GM12878 (cell line): Measurements from ENCODE around the gene FEN1. TPM values are rescaled to one million over a fixed set of nuclear protein-coding genes. Genes with fewer than 3 reads are reported as not detected.

ENCODE experiments used
- ATAC-seq: fragments of 200-7000 bp; cut with Tn5 transposase; 3 replicates; pipeline ENCODE4 v1.9.1; 2020; ENCODE audit warnings: mild to moderate bottlenecking, moderate library complexity
- BruUV-seq: library from RNA; stranded (reverse); fragments of 400-500 nt; replicated peaks from 2 replicates; lab custom pipeline; 2021; lab: Mats Ljungman, UMichigan
- CTCF ChIA-PET: fragments of 300-600 bp; sonication (Branson Sonifier 250); formaldehyde crosslinking; extraction: SDS; loops from one replicate; lab custom pipeline; 2021; ENCODE audit warnings: inconsistent platforms; lab: Yijun Ruan, JAX
- POLR2A ChIA-PET: fragments of 350-600 bp; formaldehyde crosslinking; extraction: SDS; loops from one replicate; lab custom pipeline; 2021; ENCODE audit warnings: inconsistent platforms; lab: Charles Lee
- RAD21 ChIA-PET: fragments of 300-600 bp; sonication (Branson Sonifier 250); formaldehyde crosslinking; loops from one replicate; lab custom pipeline; 2023; ENCODE audit warnings: antibody characterized with exemption; ENCODE audit not compliant: unreplicated experiment; lab: Charles Lee
- SMC1A ChIA-PET: fragments of 300-600 bp; sonication (Branson Sonifier 250); formaldehyde crosslinking; loops from one replicate; lab custom pipeline; 2023; ENCODE audit not compliant: unreplicated experiment, uncharacterized antibody; lab: Charles Lee
- DNase-seq: peaks from one replicate; pipeline ENCODE4 v3.0.0-alpha.2; 2011; ENCODE audit warnings: low read depth, low spot score
- FAIRE-seq: peaks from 3 replicates; lab custom pipeline; 2011; peaks lifted over from hg19 to GRCh38; lab: Jason Lieb, UNC
- H2AFZ ChIP-seq: 2 replicates; pipeline ENCODE4 v1.6.0; 2011; ENCODE audit warnings: low read depth, low read length, control low read depth; ENCODE audit not compliant: control insufficient read depth
- H3K27ac ChIP-seq: 2 replicates; pipeline ENCODE4 v1.5.1; 2011; ENCODE audit warnings: control low read depth; ENCODE audit not compliant: control insufficient read depth, insufficient read depth
- H3K27me3 ChIP-seq, 2 experiments: replicated peaks in 1 of 2; 2 replicates each; pipeline versions ENCODE4 v1.6.0 to v1.6.1; 2011; ENCODE audit warnings: low read length in 1 of 2; ENCODE audit not compliant: control insufficient read depth in 2 of 2, insufficient read depth in 2 of 2
- H3K36me3 ChIP-seq, 2 experiments: 2 replicates each; pipeline ENCODE4 v1.5.1; 2011; ENCODE audit warnings: low read length in 1 of 2; ENCODE audit not compliant: control insufficient read depth in 2 of 2, insufficient read depth in 2 of 2
- H3K4me1 ChIP-seq: 2 replicates; pipeline ENCODE4 v1.6.1; 2011; ENCODE audit warnings: mild to moderate bottlenecking, low read length, moderate library complexity, mixed read lengths; ENCODE audit not compliant: control insufficient read depth, insufficient read depth
- H3K4me2 ChIP-seq: 2 replicates; pipeline ENCODE4 v1.6.0; 2011; ENCODE audit warnings: control low read depth; ENCODE audit not compliant: control insufficient read depth, insufficient read depth
- H3K4me3 ChIP-seq: fragments of 200-600 bp; sonication (generic); 2 replicates; pipeline ENCODE4 v1.5.1; 2016
- H3K79me2 ChIP-seq: 2 replicates; pipeline ENCODE4 v1.6.0; 2011; ENCODE audit warnings: low read length; ENCODE audit not compliant: control insufficient read depth, insufficient read depth
- H3K9ac ChIP-seq: 2 replicates; pipeline ENCODE4 v1.8.0; 2011; ENCODE audit warnings: low read length, control low read depth, mixed read lengths; ENCODE audit not compliant: control insufficient read depth, insufficient read depth
- H3K9me3 ChIP-seq: replicated peaks from 3 replicates; pipeline ENCODE4 v1.5.1; 2011; ENCODE audit warnings: mild to moderate bottlenecking, low read length; ENCODE audit not compliant: control insufficient read depth, insufficient read depth
- H4K20me1 ChIP-seq: 2 replicates; pipeline ENCODE4 v1.6.0; 2011; ENCODE audit not compliant: control insufficient read depth, insufficient read depth
- CHD4 ChIP-seq: fragments of 200-600 bp; sonication (generic); IDR thresholded peaks from 2 replicates; pipeline ENCODE4 v1.6.1; 2016; ENCODE audit warnings: mild to moderate bottlenecking
- CTCF ChIP-seq, 3 experiments: IDR thresholded peaks in 2 of 3; conservative IDR thresholded peaks in 1 of 3; 2 replicates each; pipeline ENCODE4 v1.5.1; 2011; ENCODE audit warnings: low read depth in 3 of 3, low read length in 3 of 3, mild to moderate bottlenecking in 3 of 3, control low read depth in 2 of 3, moderate library complexity in 2 of 3, inconsistent platforms in 1 of 3, mixed read lengths in 1 of 3; ENCODE audit not compliant: control insufficient read depth in 2 of 3, insufficient read depth in 1 of 3; ENCODE audit errors: extremely low read depth in 1 of 3
- ETV6 ChIP-seq, 2 experiments: fragments of 450-650 bp in 1 of 2; IDR thresholded peaks in 1 of 2; conservative IDR thresholded peaks in 1 of 2; 2 replicates each; pipeline ENCODE4 v1.6.1; 2014; ENCODE audit warnings: antibody characterized with exemption in 1 of 2, borderline replicate concordance in 1 of 2, low read depth in 1 of 2, mild to moderate bottlenecking in 1 of 2, moderate library complexity in 1 of 2
- EZH2 ChIP-seq: IDR thresholded peaks from 2 replicates; pipeline ENCODE4 v1.6.1; 2012; ENCODE audit warnings: low read depth, mild to moderate bottlenecking, control low read depth, inconsistent platforms, low read length, borderline replicate concordance; ENCODE audit not compliant: control insufficient read depth
- NFIC ChIP-seq: IDR thresholded peaks from 2 replicates; pipeline ENCODE4 v1.6.1; 2012; ENCODE audit warnings: low read depth, mild to moderate bottlenecking, inconsistent platforms, low read length, moderate library complexity
- RELA ChIP-seq: fragments of 450-650 bp; IDR thresholded peaks from 2 replicates; pipeline ENCODE4 v1.8.0; 2014; ENCODE audit warnings: borderline replicate concordance; ENCODE audit not compliant: partially characterized antibody
- RELB ChIP-seq: fragments of 450-650 bp; IDR thresholded peaks from 2 replicates; pipeline ENCODE4 v1.6.1; 2017; ENCODE audit warnings: low read depth, mild to moderate bottlenecking, moderate library complexity
- ZBTB33 ChIP-seq: fragments of 450-650 bp; IDR thresholded peaks from 2 replicates; pipeline ENCODE4 v1.6.1; 2017; ENCODE audit warnings: mild to moderate bottlenecking
- WGBS: methylation state at CpG from one replicate; pipeline ENCODE4 v1.1.6; 2016; ENCODE audit warnings: low lambda C conversion rate; ENCODE audit not compliant: insufficient replicate concordance, insufficient coverage; ENCODE audit errors: missing lambda C conversion rate; 5-methylcytosine and 5-hydroxymethylcytosine counted together
- in situ Hi-C: fragments of 300-500 bp; cut with MboI; formaldehyde crosslinking; loops from 9 replicates; pipeline ENCODE4 v1.14.3; 2018; ENCODE audit warnings: mixed read lengths
- intact Hi-C: fragments of 100-400 bp; cut with micrococcal nuclease; formaldehyde crosslinking; loops from one replicate; pipeline ENCODE4 v1.14.2; 2022; ENCODE audit not compliant: unreplicated experiment
- polyA plus RNA-seq, 11 experiments: library from polyadenylated mRNA; depleted of rRNA in 4 of 11; unstranded in 6 of 11; stranded (reverse) in 5 of 11; fragments of >200 nt; fragmentation: Nextera tagmentation in 4 of 11; fragmentation: Illumina TruSeq in 1 of 11; extraction: Ambion mirVana in 4 of 11; extraction: Trizol in 1 of 11; gene quantifications; 1 replicate in 1 of 11; 2 replicates in 10 of 11; pipeline versions ENCODE4 v1.2.1 to v1.2.3, GENCODE V29; 2011 to 2016; ENCODE audit warnings: inconsistent platforms in 2 of 11, missing spikeins in 2 of 11, low read depth in 1 of 11
- total RNA-seq, 4 experiments: library from RNA; depleted of rRNA in 3 of 4; stranded (reverse); fragments of >200 nt in 3 of 4; fragmentation: Illumina TruSeq in 1 of 4; extraction: Trizol in 1 of 4; gene quantifications; 2 replicates each; pipeline versions ENCODE4 v1.2.1 to v1.2.3, GENCODE V29; 2013 to 2021
- TF ChIP-seq, protein P1 (sequence below): IDR thresholded peaks from 2 replicates; pipeline ENCODE4 v1.6.1; 2012; ENCODE audit warnings: low read length, inconsistent platforms
- TF ChIP-seq, protein P2 (sequence below): fragments of 450-650 bp; IDR thresholded peaks from 2 replicates; pipeline ENCODE4 v1.6.1; 2017; ENCODE audit warnings: borderline replicate concordance

FEN1 gene
- total and polyA plus RNA-seq, 10 of the 15 experiments (the other 5 are each of a cell fraction or from before 2014, with no cell fraction given) = 54.8 to 282 (median 125) TPM

DNA sequence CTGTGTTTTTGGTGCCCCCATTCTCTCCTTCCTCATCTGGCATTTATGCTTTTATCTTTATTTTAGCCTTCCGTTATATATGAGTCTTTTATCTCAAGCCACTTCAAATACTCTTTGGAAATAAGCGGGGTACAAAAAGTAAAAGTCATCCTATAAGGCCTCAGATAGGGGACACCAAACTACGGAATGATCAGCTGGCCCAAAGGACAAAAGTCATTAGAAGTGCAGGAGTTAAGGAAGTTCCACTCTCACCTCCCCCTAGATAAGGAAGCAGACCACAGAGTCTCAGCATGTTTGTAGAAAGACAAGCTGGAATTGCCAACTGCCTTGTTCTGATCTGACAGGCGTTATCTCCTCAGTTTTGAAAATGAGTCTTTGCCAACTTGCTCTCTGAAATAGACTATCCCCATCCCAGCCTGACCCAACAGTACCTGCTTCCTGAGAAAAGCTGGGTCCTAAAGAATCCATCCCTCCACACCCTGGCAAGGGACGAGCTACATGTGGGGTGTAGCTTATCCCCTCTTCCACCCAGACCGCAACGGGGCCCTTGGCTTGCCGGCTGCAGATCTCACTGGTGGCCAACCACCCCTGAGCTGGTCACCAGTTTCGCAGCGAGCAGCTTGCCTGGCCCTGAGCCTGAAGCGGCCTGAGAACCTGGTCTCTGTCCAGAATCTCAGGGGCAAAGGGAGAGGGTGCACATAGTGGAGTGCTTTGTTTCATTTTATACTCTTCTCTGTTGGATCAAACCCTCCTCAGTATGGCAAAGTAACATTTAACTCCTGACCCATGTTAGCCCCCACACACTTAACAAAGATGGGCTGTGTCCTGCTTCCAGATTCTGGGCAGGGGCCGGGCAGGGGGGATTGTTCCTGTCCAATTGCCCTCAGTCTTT is 49.2 kb downstream of the FEN1 start:
- H4K20me1 ChIP-seq = no peaks in the 10 kb centered on the region
- ATAC-seq (no peak), DNase-seq (no peak), FAIRE-seq (no peak)
- intact Hi-C loops (no loop called here), in situ Hi-C loops (no loop called here)
- TF ChIP-seq ETV6 (conservative IDR thresholded peaks at IDR 0.05 in 1 of 2, IDR thresholded peaks at IDR 0.05 in 1 of 2; ENCODE audit: borderline replicate concordance in 1 of 2, low read depth in 1 of 2) = no peak
- TF ChIP-seq, protein P1, sequence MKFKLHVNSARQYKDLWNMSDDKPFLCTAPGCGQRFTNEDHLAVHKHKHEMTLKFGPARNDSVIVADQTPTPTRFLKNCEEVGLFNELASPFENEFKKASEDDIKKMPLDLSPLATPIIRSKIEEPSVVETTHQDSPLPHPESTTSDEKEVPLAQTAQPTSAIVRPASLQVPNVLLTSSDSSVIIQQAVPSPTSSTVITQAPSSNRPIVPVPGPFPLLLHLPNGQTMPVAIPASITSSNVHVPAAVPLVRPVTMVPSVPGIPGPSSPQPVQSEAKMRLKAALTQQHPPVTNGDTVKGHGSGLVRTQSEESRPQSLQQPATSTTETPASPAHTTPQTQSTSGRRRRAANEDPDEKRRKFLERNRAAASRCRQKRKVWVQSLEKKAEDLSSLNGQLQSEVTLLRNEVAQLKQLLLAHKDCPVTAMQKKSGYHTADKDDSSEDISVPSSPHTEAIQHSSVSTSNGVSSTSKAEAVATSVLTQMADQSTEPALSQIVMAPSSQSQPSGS = no peak
- TF ChIP-seq RELB = no peak
- TF ChIP-seq, protein P2, sequence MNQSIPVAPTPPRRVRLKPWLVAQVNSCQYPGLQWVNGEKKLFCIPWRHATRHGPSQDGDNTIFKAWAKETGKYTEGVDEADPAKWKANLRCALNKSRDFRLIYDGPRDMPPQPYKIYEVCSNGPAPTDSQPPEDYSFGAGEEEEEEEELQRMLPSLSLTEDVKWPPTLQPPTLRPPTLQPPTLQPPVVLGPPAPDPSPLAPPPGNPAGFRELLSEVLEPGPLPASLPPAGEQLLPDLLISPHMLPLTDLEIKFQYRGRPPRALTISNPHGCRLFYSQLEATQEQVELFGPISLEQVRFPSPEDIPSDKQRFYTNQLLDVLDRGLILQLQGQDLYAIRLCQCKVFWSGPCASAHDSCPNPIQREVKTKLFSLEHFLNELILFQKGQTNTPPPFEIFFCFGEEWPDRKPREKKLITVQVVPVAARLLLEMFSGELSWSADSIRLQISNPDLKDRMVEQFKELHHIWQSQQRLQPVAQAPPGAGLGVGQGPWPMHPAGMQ = no peak
- no peak for TF ChIP-seq CHD4
- no peak for TF ChIP-seq EZH2
- no peak for TF ChIP-seq ZBTB33
- TF ChIP-seq NFIC = no peak
- TF ChIP-seq CTCF (IDR thresholded peaks at IDR 0.05 in 2 of 3, conservative IDR thresholded peaks at IDR 0.05 in 1 of 3; ENCODE audit: control insufficient read depth in 2 of 3, extremely low read depth in 1 of 3, insufficient read depth in 1 of 3, low read depth in 3 of 3, low read length in 3 of 3) = no peak
- TF ChIP-seq RELA = no peak
- H3K79me2 ChIP-seq = peaks cover 9% of the 10 kb centered on the region
- POLR2A ChIA-PET = interaction anchor here (0.6 to 0.8 kb wide), 2 partner anchors 8 to 834 kb away, joined by 3 to 4 read pairs; no protein-coding TSS in a partner anchor
- H3K4me3 ChIP-seq = no peak overlapping the region
- H3K4me2 ChIP-seq = no peak overlapping the region
- WGBS = 84% methylated on average over 12 of the region's 12 CpGs
- H3K27ac ChIP-seq = no peak overlapping the region
- no peaks in the 10 kb centered on the region for H3K4me1 ChIP-seq
- H3K9me3 ChIP-seq = no peaks in the 10 kb centered on the region
- H3K9ac ChIP-seq = no peak overlapping the region
- SMC1A ChIA-PET = interaction anchor here (2.3 kb wide), 1 partner anchor 11 kb away, joined by 7 read pairs; no protein-coding TSS in a partner anchor
- no peak overlapping the region for H2AFZ ChIP-seq
- no peaks in the 10 kb centered on the region for H3K27me3 ChIP-seq
- TSS peak; percentile 54 for BruUV-seq
- H3K36me3 ChIP-seq = peaks cover 33 to 37% of the 10 kb centered on the region in 2 experiments
- RAD21 ChIA-PET = no interaction called here
- CTCF ChIA-PET = interaction anchor here (0.6 to 1.7 kb wide), 4 partner anchors 11 to 240 kb away, joined by 3 to 5 read pairs (median 4); no protein-coding TSS in a partner anchor
